ENCODE measurements around the gene MYH9.

The MYH9 gene

DNA sequence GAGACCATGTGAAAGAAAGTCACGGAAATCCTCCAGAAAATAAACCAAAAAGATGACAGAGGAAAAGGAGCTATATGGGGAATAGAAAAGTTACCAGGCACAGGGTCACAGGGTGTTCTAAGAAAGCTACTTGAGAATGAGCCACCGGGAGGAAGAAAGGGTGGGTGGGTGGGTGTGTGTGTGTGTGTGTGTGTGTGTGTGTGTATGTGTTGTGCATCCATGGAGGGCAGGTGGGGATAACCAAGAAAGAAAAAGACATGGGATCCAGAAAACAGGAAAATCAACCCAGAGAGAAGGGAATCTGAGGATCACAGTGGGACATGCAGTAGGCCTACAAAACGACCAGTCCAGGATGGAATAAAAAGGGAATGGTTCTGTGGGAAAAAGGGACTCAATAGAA is 152.2 kb downstream of the MYH9 start:
- intact Hi-C loops (cut with DNase I): loop anchor here (10.0 kb wide), 1 partner anchor 49 kb away; no protein-coding TSS in a partner anchor
- DNase-seq: no peak

DNA sequence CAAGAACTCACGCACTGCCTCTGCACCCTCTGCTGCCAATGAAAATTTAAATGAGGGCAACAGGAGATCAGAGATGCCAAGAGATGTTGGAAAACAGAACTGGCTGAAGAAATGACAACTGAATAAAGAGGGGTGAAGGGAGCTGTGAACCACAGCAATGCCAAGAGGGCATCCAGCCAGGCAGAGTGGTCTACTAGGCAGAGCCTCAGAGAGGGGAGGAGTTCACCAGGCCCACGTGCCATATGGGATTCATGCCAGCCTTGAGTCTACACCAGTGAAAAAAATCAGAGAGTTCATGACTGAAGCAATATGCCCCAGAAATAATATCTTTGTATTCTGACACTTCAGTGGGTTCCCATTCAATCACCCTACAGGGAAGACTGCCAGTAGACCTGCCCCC is 152.8 kb downstream of the MYH9 start:
- intact Hi-C loops (cut with DNase I): loop anchor here (10.0 kb wide), 1 partner anchor 50 kb away; no protein-coding TSS in a partner anchor
- peak in 3 of 42 donors; percentile 16 to 58 (median 33) for DNase-seq

- intact Hi-C loops (cut with DNase I): loop anchor here (10.0 kb wide), 1 partner anchor 51 kb away; no protein-coding TSS in a partner anchor
- DNase-seq: no peak
Measured at GRCh38 chr22:36234213-36234612, 153.6 kb downstream of the MYH9 start.

GRCh38 chr22:36233796-36234195 is 154.0 kb downstream of the MYH9 start:
- intact Hi-C loops (cut with DNase I): loop anchor here (10.0 kb wide), 1 partner anchor 51 kb away; no protein-coding TSS in a partner anchor
- DNase-seq: peak in 1 of 42 donors; percentile 3

DNA sequence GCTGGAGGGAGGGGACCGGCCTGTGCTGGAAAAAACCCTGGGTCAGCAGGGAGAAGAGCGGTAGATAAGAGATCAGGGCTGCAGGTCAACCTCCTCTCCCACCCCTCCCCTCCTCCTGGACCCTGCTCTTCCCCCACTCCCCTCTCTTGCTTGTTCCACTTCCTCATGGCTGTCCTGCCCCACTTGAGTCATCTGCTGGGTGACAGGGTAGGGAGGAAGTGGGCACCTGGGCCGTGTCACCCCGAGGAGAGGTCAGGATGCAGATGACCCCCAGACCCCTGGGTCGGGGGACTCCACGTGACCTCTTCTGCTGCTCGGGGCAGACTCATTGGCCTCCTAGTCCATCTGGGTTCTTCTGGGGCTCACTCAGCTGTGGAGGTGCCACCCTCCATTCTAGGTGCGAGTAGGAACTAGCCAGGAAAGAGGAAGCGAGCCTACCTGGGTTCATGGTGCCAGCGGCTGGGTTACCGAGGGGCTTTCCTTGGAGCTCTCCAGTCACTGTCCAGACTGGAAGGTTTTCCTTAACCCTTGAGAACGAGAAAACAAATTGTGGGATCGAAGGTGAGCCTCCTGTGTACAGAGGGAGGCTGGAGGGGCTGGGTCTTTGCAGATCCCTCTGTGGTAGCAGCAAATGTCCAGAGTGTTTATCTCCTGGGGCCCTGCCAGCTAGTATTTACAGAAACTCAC is 154.9 kb downstream of the MYH9 start:
- no peak for DNase-seq
- intact Hi-C loops (cut with DNase I): loop anchor here (10.0 kb wide), 1 partner anchor 52 kb away; no protein-coding TSS in a partner anchor
